ENCODE measurements around the gene ZNF614.
A peak's percentile ranks its signal among the peaks of the same experiment; 100 is the strongest.
"Not testable (repeated sequence)": the region's sequence is repeated elsewhere in the genome, so short reads cannot be mapped to it uniquely, and the experiment has no call there.

The ZNF614 gene

DNA sequence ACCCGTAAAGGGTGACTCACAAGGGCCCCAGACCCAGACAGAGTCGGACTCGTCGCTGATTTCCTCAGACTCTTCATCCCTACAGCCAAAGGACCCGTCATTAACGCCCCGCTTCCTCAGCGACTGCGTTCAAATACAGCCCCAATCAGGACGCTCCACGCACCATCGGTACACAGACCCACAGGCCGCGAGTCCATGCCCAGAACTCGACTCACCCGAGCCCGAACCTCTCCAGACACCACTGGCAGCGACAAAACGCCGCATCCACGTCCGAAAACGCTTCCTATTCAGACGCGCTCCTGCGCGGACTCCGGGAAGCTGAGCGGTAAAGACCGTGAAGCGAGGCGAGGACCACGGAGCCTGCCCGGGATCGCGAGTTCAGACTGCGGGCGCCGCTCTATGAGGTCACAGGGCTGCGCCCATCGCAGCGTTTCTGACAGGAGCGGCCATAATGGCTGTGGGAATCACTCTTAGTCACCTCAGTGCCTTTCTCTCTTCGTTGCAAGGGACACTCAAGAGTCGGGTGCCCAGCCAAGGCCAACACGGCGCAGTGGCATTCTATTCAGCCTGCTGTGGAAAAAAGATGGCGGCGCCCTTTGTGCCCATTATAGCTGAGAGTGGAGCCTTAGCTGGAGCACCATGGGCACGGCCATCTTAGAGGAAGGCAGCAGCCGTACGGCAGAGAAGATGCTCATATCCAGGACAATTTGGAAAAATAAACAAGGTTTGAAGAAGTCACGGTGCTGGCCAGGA, at the start of gene ZNF614:
ZNF614 (minus strand) TSS at position 353 of the 753 bp plus-strand sequence. CDS start 2,634 bp downstream, outside the sequence.
- peak; percentile 79 for DNase-seq

DNA sequence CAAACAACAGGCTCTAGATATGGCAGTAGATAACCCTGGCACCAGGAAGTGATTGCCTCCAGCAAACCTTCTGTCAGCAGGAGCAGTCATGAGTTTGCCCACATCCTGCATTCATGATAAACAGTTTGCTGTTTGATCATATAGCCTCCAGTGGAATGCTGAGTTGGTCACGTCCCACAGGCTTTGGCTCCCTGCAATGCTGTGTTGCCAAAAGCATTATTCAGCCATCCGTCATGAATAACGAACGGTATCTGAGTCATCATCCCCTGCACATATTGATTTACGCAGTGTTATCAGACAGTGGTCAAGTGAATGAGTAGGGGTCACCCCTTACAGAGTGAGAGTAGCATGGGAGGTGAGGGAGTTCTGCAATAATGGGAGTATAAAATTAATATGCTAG, 42.3 kb upstream of the ZNF614 start:
- no peak for DNase-seq

DNA sequence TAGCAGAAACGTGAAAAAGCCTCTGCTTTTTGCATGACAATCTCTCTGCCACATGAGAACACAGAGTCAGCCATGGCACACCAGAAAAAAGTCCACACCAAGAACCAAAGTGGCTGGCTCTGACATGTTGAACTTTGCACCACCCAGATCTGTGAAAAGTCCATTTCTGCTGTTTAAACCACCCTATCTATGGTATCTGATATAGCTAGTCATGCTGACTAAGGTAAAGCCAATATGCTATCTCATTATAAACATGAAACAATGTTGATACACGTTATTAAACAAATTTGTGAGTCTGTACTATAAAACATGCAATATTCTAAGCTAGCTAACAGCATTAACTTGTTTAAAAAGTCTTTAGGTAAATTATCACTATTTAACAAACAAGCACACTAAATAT, 41.5 kb upstream of the ZNF614 start:
- DNase-seq = no peak

DNA sequence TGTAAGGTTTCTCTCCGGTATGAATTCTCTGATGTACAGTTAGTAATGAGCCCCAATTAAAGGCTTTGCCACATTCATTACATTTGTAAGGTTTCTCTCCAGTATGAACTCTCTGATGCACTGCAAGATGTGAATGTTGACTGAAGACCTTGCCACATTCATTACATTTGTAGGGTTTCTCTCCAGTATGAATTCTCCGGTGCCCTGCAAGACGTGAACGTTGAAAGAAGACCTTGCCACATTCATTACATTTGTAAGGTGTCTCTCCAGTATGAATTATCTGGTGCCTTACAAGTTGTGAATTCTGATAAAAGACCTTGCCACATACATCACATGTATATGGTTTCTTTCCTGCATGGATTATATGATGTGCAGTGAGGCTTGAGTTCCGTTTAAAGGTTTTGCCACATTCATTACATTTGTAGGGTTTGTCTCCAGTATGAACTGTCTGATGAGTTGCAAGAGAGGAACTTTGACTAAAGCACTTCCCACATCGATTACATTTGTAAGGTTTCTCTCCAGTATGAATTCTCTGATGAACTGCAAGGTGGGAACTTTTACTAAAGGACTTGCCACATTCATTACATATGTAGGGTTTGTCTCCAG, 38.2 kb upstream of the ZNF614 start:
- no peak for DNase-seq

DNA sequence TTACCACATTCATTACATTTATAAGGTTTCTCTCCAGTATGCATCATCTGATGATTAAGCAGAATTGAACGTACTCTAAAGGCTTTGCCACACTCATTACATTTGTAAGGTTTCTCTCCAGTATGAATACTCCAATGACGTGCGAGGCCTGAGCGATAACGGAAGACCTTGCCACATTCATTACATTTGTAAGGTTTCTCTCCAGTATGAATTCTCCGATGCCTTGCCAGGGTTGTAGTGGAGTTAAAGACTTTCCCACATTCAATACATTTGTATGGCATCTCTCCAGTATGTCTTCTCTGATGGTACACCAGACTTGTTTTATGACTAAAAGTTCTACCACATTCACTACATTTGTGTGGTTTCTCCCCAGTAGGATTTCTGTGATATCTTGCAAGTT, 37.2 kb upstream of the ZNF614 start:
- no peak for DNase-seq

GRCh38 chr19:52056480-52056879, 28.3 kb upstream of the ZNF614 start:
- DNase-seq = not testable (repeated sequence)

DNA sequence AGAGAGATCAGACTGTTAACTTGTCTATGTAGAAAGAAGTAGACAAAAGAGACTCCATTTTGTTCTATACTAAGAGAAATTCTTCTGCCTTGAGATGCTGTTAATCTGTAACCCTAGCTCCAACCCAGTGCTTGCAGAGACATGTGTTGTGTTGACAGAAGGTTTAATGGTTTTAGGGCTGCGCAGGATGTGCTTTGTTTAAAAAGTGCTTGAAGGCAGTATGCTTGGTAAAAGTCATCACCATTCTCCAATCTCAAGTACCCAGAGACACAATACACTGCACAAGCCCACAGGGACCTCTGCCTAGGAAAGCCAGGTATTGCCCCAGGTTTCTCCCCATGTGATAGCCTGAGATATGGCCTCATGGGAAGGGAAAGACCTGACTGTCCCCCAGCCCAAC, 23.6 kb upstream of the ZNF614 start:
- peak; percentile 51 for DNase-seq

DNA sequence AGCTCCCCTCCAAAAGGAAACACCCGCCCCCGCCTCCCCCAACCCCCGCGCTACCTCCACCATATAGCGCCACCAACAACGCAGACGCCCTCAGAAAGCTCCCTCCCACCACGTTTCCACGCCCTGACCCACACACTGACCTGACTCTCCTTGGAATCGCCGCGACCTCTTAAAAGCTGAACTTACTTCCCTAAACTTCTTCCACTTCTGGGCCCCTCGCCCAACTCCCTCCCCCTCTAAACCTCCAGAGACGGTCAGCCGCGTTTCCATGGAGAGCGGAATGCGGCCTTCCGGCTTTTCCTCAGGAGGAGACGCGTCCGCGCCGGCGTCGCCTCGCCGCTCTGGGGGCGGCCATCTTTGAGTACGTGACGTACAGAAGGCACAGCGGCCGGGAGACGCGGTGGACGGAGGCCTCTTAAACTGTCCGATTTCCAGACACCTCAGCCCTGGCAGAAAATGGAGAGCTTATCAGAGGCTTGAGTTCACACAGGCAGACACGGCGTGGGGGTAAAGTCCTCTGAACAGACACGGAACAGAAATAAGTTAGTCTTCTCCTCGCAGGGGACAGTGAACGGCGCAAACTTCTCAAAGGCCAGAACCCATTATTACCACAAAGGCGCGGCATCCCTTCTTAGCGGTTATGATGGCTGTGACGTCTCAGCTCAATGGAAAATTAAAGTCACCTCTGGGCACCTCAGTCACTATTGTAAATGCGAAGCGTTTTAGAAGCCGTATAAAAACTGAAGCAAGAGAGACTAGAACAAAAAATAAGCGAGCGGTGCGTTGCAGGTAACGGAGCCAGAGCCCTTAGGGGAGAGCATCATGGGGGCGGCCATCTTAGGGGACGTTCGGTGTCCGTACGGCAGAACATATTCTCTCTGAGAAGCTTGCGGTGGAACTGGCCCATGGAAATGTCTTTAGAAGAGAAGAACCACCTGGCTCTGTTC, 20.6 kb upstream of the ZNF614 start, which contains the start of gene ZNF432:
ZNF432 (minus strand) TSS at position 284 of the 947 bp plus-strand sequence. CDS start 1,970 bp downstream, outside the sequence.
- peak; percentile 87 for DNase-seq

DNA sequence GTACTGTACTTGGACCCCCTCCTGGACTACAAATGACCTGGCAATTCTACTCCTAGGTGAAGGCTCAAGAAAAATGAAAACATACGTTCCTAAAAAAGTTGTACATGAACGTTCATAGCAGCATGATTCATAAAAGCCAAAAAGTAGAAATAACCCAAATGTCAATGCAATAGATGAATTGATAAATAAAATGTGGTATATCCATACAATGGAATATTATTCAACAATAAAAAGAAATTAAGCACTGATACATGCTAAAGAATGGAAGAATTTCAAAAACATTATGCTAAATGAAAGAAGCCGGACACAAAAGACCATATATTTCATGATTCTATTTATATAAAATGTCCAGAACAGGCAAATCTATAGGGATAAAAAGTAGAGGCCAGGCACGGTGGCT, 11.0 kb upstream of the ZNF614 start:
- no peak for DNase-seq

DNA sequence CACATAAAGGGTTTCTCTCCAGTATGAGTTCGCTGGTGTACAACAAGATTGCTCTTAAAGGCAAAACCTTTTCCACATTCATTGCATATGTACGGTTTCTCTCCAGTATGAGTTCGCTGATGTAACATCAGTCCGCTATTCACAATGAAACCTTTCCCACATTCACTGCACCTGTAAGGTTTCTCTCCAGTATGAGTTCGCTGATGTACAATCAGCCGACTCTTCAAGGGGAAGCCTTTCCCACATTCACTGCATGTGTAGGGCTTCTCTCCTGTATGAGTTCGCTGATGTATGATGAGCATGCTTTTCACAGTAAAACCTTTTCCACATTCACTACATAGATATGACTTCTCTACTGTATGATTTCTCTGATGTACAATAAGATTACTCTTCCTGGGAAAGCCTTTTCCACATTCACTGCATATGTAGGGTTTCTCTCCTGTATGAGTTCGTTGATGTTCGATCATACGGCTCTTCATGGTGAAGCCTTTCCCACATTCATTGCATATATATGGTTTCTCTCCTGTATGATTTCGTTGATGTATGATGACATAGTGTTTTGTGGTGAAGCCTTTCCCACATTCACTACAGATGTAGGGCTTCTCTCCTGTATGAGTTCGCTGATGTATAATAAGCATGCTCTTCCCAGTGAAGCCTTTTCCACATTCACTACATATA, 6.0 kb upstream of the ZNF614 start:
- no peak for DNase-seq

- no peak for DNase-seq
These were observed 573 bp upstream of the ZNF614 start for GRCh38 chr19:52028780-52029123.

DNA sequence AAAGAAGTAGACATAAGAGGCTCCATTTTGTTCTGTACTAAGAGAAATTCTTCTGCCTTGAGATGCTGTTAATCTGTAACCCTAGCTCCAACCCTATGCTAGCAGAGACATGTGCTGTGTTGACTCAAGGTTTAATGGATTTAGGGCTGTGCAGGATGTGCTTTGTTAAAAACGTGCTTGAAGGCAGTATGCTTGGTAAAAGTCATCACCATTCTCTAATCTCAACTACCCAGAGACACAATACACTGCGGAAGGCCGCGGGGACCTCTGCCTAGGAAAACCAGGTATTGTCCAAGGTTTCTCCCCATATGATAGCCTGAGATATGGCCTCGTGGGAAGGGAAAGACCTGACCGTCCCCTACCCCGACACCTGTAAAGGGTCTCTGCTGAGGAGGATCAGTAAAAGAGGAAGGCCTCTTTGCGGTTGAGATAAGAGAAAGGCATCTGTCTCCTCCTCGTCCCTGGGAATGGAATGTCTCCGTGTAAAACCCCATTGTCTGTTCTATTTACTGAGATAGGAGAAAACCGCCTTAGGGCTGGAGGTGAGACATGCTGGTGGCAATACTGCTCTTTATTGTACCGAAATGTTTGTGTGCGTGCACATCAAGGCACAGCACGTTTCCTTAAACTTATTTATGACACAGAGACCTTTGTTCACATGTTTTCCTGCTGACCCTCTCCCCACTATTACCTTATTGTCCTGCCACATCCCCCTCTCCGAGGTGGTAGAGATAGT, 1.8 kb downstream of the ZNF614 start:
- not testable (repeated sequence) for DNase-seq

GRCh38 chr19:52024478-52024877, 3.7 kb downstream of the ZNF614 start:
- DNase-seq = not testable (repeated sequence)

GRCh38 chr19:52022193-52022592, 6.0 kb downstream of the ZNF614 start:
- no peak for DNase-seq

DNA sequence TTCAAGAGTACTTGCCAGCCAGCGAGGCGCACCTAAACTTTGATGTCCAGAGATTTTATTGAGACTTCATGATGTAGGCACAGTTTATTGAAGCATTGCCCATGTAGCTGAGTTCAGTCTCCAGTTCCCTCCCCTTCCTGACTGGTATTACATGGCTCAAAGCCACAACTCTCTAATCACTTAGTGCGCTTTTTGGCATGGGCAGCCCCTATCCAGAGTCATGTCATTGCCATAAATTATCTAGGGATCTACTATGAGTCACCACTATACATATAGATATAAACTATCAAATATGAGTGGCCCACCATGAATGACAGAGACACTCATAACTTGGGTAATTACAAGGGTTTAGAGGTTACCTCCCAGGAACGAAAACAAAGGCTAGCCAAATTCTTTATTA, 7.7 kb downstream of the ZNF614 start:
- DNase-seq = no peak

- no peak for DNase-seq
These were observed 17.5 kb downstream of the ZNF614 start for GRCh38 chr19:52010674-52011073.

GRCh38 chr19:52007806-52008557, 20.2 kb downstream of the ZNF614 start, which contains the start of gene ZNF615:
ZNF615 (minus strand) TSS chr19:52008211; CDS start chr19:52003711, 4,500 bp downstream.
- DNase-seq = peak; percentile 90

- DNase-seq = no peak
These were observed 20.8 kb downstream of the ZNF614 start for GRCh38 chr19:52007451-52007805.

- no peak for DNase-seq
These were observed 34.0 kb downstream of the ZNF614 start for GRCh38 chr19:51994048-51994644.

GRCh38 chr19:51993422-51993821, 34.8 kb downstream of the ZNF614 start:
- no peak for DNase-seq

Measured in NCI-H1436 (cell line).